MCF 10A (cell line): Measurements from ENCODE around the gene GABRG3. TPM values are rescaled to one million over a fixed set of nuclear protein-coding genes. Genes with fewer than 3 reads are reported as not detected.

Source experiments
- BruUV-seq: library from RNA; stranded (reverse); fragments of 400-500 nt; replicated peaks from 2 replicates; lab custom pipeline; 2021; lab: Mats Ljungman, UMichigan
- CTCF ChIA-PET: fragments of 300-600 bp; sonication (Branson Sonifier 250); formaldehyde crosslinking; extraction: SDS; loops from one replicate; lab custom pipeline; 2021; ENCODE audit warnings: antibody characterized with exemption, inconsistent platforms; lab: Yijun Ruan, JAX
- POLR2A ChIA-PET: fragments of 300-600, 350-650 bp; sonication (Branson Sonifier 250); formaldehyde crosslinking; extraction: SDS; loops from one replicate; lab custom pipeline; 2020; ENCODE audit warnings: antibody characterized with exemption, inconsistent platforms; lab: Yijun Ruan, JAX
- DNase-seq: peaks from one replicate; pipeline ENCODE4 v3.0.0-alpha.2; 2018; ENCODE audit not compliant: unreplicated experiment
- H3K27ac Mint-ChIP-seq: one replicate; pipeline ENCODE4 v1.8.0; 2022; ENCODE audit warnings: mild to moderate bottlenecking, low read depth, mixed read lengths; ENCODE audit not compliant: unreplicated experiment
- H3K27me3 Mint-ChIP-seq: one replicate; pipeline ENCODE4 v1.8.0; 2022; ENCODE audit warnings: mixed read lengths; ENCODE audit not compliant: insufficient read depth, unreplicated experiment
- H3K36me3 Mint-ChIP-seq: one replicate; pipeline ENCODE4 v1.8.0; 2022; ENCODE audit warnings: mild to moderate bottlenecking, moderate library complexity, mixed read lengths; ENCODE audit not compliant: insufficient read depth, unreplicated experiment
- H3K4me1 Mint-ChIP-seq: one replicate; pipeline ENCODE4 v1.8.0; 2022; ENCODE audit warnings: mixed read lengths; ENCODE audit not compliant: insufficient read depth, unreplicated experiment
- H3K4me3 Mint-ChIP-seq: one replicate; pipeline ENCODE4 v1.8.0; 2022; ENCODE audit warnings: mild to moderate bottlenecking, moderate library complexity, mixed read lengths; ENCODE audit not compliant: unreplicated experiment
- H3K9me3 Mint-ChIP-seq: one replicate; pipeline ENCODE4 v1.8.0; 2022; ENCODE audit warnings: mixed read lengths; ENCODE audit not compliant: unreplicated experiment
- intact Hi-C: fragments of 100-400 bp; cut with micrococcal nuclease; formaldehyde crosslinking; loops from 2 replicates; pipeline ENCODE4 v1.14.1; 2022
- total RNA-seq: library from RNA; stranded (reverse); gene quantifications from 2 replicates; pipeline ENCODE4 v1.2.3, GENCODE V29; 2022
- TF ChIP-seq, protein P1 (sequence below): fragments of 200-600 bp; IDR thresholded peaks from one replicate; pipeline ENCODE4 v1.8.0; 2022; ENCODE audit warnings: antibody characterized with exemption, mild to moderate bottlenecking; ENCODE audit not compliant: unreplicated experiment

The GABRG3 gene
- total RNA-seq, 1 experiment from 2014 or later, result not detected

DNA sequence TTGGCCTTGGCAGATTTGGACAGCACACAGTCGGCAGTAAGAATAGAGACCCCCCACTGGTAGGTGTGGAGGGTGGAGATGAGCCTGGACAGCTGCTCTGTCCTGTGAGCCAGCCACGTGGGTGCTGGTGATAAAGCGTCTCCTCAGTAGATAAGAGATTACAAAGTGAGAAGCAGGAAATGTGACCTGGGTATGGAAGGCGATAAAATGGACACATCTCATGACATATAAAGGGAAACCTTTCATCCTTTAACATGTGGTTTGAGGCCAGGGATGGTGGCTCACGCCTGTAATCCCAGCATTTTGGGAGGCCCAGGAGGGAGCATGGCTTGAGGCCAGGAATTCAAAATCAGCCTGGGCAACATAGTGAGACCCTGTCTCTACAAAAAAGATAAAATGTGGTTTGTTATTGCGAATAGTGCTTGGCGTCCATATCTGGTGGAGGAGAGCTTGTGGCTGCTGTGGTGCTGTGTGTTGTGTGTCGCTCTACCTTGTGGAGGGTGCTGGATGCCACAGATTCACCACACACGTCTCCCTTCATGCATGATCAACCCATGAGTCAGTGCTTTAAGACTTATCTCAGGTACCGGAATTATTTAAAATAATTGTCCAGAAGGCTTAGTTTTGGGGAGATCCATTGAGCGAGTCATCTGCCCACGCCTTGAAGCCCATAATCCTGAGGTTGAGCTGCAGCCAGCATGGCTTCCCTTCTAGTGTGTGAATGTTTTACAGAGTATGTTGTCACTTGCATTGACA, 157.0 kb downstream of the GABRG3 start:
- Mint-ChIP-seq H3K9me3 (peaks cover 54% of the 10 kb centered on the region), H3K27ac (no peak overlapping the region), H3K4me1 (no peaks in the 10 kb centered on the region), H3K4me3 (no peak overlapping the region), H3K27me3 (no peaks in the 10 kb centered on the region), H3K36me3 (no peaks in the 10 kb centered on the region)
- ChIA-PET CTCF (no interaction called here), POLR2A (no interaction called here)
- no TSS peak for BruUV-seq
- intact Hi-C loops, result no loop called here
- DNase-seq, result no peak
- TF ChIP-seq, protein P1, sequence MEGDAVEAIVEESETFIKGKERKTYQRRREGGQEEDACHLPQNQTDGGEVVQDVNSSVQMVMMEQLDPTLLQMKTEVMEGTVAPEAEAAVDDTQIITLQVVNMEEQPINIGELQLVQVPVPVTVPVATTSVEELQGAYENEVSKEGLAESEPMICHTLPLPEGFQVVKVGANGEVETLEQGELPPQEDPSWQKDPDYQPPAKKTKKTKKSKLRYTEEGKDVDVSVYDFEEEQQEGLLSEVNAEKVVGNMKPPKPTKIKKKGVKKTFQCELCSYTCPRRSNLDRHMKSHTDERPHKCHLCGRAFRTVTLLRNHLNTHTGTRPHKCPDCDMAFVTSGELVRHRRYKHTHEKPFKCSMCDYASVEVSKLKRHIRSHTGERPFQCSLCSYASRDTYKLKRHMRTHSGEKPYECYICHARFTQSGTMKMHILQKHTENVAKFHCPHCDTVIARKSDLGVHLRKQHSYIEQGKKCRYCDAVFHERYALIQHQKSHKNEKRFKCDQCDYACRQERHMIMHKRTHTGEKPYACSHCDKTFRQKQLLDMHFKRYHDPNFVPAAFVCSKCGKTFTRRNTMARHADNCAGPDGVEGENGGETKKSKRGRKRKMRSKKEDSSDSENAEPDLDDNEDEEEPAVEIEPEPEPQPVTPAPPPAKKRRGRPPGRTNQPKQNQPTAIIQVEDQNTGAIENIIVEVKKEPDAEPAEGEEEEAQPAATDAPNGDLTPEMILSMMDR, result no peak

- Mint-ChIP-seq H3K27me3 (no peaks in the 10 kb centered on the region), H3K9me3 (peaks cover 36% of the 10 kb centered on the region), H3K36me3 (no peaks in the 10 kb centered on the region), H3K4me3 (no peak overlapping the region), H3K27ac (no peak overlapping the region), H3K4me1 (no peaks in the 10 kb centered on the region)
- TF ChIP-seq, protein P1, result no peak
- intact Hi-C loops, result no loop called here
- ChIA-PET POLR2A (no interaction called here), CTCF (no interaction called here)
- DNase-seq, result no peak
- BruUV-seq, result no TSS peak
These were observed 162.3 kb downstream of the GABRG3 start for GRCh38 chr15:27133249-27133648.

- Mint-ChIP-seq H3K9me3 (peaks cover 45% of the 10 kb centered on the region), H3K4me3 (no peak overlapping the region), H3K27ac (no peak overlapping the region), H3K27me3 (no peaks in the 10 kb centered on the region), H3K4me1 (no peaks in the 10 kb centered on the region), H3K36me3 (no peaks in the 10 kb centered on the region)
- intact Hi-C loops, result no loop called here
- ChIA-PET POLR2A (no interaction called here), CTCF (no interaction called here)
- no peak for DNase-seq
- BruUV-seq, result no TSS peak
- TF ChIP-seq, protein P1, result no peak
These were observed 163.5 kb downstream of the GABRG3 start for GRCh38 chr15:27134481-27134880.

DNA sequence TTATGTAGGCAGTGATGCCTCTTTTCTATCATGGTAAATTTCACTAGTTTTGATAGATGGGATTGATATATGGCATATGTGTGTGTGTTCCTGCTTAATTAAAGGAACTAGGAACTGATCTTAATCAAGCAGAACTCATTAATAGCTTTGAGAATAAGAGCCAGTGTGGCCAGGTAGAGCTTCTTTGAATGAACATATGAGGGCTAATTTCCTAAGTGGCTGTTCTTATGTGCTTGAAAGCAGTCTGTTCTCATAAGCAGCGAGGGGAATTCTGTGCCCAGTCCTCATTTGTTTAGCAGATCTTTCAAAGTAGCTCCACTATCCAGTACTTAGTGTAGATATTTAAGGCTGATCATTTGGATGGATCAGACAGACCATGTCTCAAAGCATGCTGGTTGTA, 164.2 kb downstream of the GABRG3 start:
- POLR2A ChIA-PET, result no interaction called here
- BruUV-seq, result no TSS peak
- no peak overlapping the region for H3K4me3 Mint-ChIP-seq
- TF ChIP-seq, protein P1, result no peak
- DNase-seq, result no peak
- H3K27me3 Mint-ChIP-seq, result no peaks in the 10 kb centered on the region
- CTCF ChIA-PET, result no interaction called here
- intact Hi-C loops, result no loop called here
- H3K4me1 Mint-ChIP-seq, result no peaks in the 10 kb centered on the region
- peaks cover 45% of the 10 kb centered on the region for H3K9me3 Mint-ChIP-seq
- no peak overlapping the region for H3K27ac Mint-ChIP-seq
- no peaks in the 10 kb centered on the region for H3K36me3 Mint-ChIP-seq
